ENCODE data around the gene ARSA. TPM values are rescaled to one million over a fixed set of nuclear protein-coding genes. Genes with fewer than 3 reads are reported as not detected.
A peak's percentile ranks its signal among the peaks of the same experiment; 100 is the strongest.

The ARSA gene
- polyA plus RNA-seq, 2 of the 4 experiments (the other 2 are of a cell fraction): 7.7 to 19.5 TPM

DNA sequence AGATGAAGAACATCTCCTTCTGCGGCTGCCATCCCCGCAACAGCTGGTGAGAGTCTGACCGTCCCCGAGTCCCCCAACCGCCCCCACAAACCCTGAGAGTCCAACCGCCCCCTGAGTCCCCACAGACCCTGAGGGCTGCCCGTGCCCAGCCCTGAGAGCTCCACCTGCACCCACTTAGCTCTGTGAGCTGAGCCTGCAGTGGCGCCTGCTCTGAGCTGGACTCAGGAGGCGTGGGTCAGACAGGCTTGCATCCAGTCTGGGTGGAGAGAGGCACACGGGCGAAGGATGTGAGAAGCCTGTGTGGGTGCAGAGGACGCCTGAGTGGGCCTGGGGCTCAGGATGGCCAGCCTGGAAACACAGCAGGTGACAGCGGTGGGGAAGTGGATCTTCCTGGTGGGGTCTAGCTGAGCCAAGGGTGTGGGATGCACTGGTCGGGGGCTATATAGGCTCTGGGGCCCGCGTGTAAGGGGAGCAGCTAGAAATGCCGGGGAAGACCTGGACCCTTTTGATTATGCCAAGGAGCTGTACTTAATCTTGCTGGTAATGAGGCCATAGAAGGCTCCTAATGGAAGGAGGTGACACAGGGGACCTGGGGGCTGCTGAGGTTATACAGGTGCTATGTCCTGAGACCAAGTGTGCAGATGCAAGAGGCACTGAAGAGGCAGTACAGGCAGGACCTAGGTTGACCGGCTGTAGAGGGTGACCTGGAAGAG lies 20.9 kb downstream of the ARSA start:
- no peak for ATAC-seq

GRCh38 chr22:50606165-50606945 lies 21.6 kb downstream of the ARSA start:
- FAIRE-seq (no peak), DNase-seq (ENCODE audit: low read depth in 1 of 2, low spot score in 1 of 2) (no peak), ATAC-seq (peak in 1 of 2 experiments; percentile 59; a peak in 3 of 6 replicates)
- TF ChIP-seq BCL3 (IDR thresholded peaks at IDR 0.05) (no peak), HEYL (CRISPR knock-in tag; IDR thresholded peaks at IDR 0.05) (no peak), CEBPB (IDR thresholded peaks at IDR 0.05) (no peak), HOXB5 (CRISPR knock-in tag; IDR thresholded peaks at IDR 0.05) (no peak), CHD4 (IDR thresholded peaks at IDR 0.05; ENCODE audit: borderline replicate concordance) (no peak), HMGXB4 (CRISPR knock-in tag; IDR thresholded peaks at IDR 0.05; ENCODE audit: borderline replicate concordance) (no peak), RAD21 (conservative IDR thresholded peaks at IDR 0.05 in 1 of 2, IDR thresholded peaks at IDR 0.05 in 1 of 2) (no peak), ZNF302 (CRISPR knock-in tag; IDR thresholded peaks at IDR 0.05) (no peak), HOXB13 (CRISPR knock-in tag; IDR thresholded peaks at IDR 0.05; ENCODE audit: low read depth) (no peak)
- TF ChIP-seq, protein P1, sequence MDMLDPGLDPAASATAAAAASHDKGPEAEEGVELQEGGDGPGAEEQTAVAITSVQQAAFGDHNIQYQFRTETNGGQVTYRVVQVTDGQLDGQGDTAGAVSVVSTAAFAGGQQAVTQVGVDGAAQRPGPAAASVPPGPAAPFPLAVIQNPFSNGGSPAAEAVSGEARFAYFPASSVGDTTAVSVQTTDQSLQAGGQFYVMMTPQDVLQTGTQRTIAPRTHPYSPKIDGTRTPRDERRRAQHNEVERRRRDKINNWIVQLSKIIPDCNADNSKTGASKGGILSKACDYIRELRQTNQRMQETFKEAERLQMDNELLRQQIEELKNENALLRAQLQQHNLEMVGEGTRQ (IDR thresholded peaks at IDR 0.05): no peak
- CTCF ChIA-PET: interaction anchor here (0.6 to 1.2 kb wide), 2 partner anchors 14 to 81 kb away, joined by 3 to 4 read pairs; partner anchors contain the start of gene SCO2
- H3K4me1 ChIP-seq: peaks cover under 1% of the 10 kb centered on the region; the same call in 1 of the 3 replicates
- POLR2A ChIA-PET: no interaction called here
- 74% methylated on average over 13 of the region's 19 CpGs for WGBS (ENCODE audit: missing lambda C conversion rate)
- H3K27ac ChIP-seq: no peak overlapping the region
- no peak overlapping the region for H3K4me3 ChIP-seq
- no peak overlapping the region for H3K4me2 ChIP-seq
- no peaks in the 10 kb centered on the region for H3K9me3 ChIP-seq

More for the DNA sequence above, 20.9 kb downstream of the ARSA start:
- no peaks in the 10 kb centered on the region for H3K4me1 ChIP-seq
- DNase-seq (ENCODE audit: low read depth in 1 of 2, low spot score in 1 of 2) (no peak), FAIRE-seq (no peak)
- TF ChIP-seq SMC3 (IDR thresholded peaks at IDR 0.05) (no peak), EHF (CRISPR knock-in tag; IDR thresholded peaks at IDR 0.05) (no peak), JUN (IDR thresholded peaks at IDR 0.05) (no peak), HOXA7 (CRISPR knock-in tag; IDR thresholded peaks at IDR 0.05) (no peak), HOXB13 (CRISPR knock-in tag; IDR thresholded peaks at IDR 0.05; ENCODE audit: low read depth) (no peak), NFE2L2 (conservative IDR thresholded peaks at IDR 0.05; ENCODE audit: low read length) (no peak), FOXS1 (CRISPR knock-in tag; IDR thresholded peaks at IDR 0.05) (no peak)
- TF ChIP-seq, protein P2, sequence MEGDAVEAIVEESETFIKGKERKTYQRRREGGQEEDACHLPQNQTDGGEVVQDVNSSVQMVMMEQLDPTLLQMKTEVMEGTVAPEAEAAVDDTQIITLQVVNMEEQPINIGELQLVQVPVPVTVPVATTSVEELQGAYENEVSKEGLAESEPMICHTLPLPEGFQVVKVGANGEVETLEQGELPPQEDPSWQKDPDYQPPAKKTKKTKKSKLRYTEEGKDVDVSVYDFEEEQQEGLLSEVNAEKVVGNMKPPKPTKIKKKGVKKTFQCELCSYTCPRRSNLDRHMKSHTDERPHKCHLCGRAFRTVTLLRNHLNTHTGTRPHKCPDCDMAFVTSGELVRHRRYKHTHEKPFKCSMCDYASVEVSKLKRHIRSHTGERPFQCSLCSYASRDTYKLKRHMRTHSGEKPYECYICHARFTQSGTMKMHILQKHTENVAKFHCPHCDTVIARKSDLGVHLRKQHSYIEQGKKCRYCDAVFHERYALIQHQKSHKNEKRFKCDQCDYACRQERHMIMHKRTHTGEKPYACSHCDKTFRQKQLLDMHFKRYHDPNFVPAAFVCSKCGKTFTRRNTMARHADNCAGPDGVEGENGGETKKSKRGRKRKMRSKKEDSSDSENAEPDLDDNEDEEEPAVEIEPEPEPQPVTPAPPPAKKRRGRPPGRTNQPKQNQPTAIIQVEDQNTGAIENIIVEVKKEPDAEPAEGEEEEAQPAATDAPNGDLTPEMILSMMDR (IDR thresholded peaks at IDR 0.05): no peak
- TF ChIP-seq, protein P3, sequence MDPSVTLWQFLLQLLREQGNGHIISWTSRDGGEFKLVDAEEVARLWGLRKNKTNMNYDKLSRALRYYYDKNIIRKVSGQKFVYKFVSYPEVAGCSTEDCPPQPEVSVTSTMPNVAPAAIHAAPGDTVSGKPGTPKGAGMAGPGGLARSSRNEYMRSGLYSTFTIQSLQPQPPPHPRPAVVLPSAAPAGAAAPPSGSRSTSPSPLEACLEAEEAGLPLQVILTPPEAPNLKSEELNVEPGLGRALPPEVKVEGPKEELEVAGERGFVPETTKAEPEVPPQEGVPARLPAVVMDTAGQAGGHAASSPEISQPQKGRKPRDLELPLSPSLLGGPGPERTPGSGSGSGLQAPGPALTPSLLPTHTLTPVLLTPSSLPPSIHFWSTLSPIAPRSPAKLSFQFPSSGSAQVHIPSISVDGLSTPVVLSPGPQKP (IDR thresholded peaks at IDR 0.05; ENCODE audit: low read depth, low read length): no peak
- ChIA-PET CTCF (interaction anchor here (1.2 kb wide), 1 partner anchor 81 kb away, joined by 4 read pairs; the partner anchor contains the start of gene SCO2), POLR2A (no interaction called here)
- no peak overlapping the region for H3K27ac ChIP-seq
- H3K9me3 ChIP-seq: no peaks in the 10 kb centered on the region
- H3K4me2 ChIP-seq: no peak overlapping the region
- WGBS (ENCODE audit: missing lambda C conversion rate): 68% methylated on average over 9 of the region's 18 CpGs
- no peak overlapping the region for H3K4me3 ChIP-seq
